GM23248 (cell line): Measurements from ENCODE around the gene SYCE3. TPM values are rescaled to one million over a fixed set of nuclear protein-coding genes. Genes with fewer than 3 reads are reported as not detected.
A peak's percentile ranks its signal among the peaks of the same experiment; 100 is the strongest.
"Not testable (repeated sequence)": the region's sequence is repeated elsewhere in the genome, so short reads cannot be mapped to it uniquely, and the experiment has no call there.

Source experiments
- DNase-seq: peaks from one replicate; pipeline ENCODE4 v3.0.0-alpha.2; 2015
- H2AFZ ChIP-seq: fragments of 200-600 bp; sonication (generic); 2 replicates; pipeline ENCODE4 v1.6.1; 2016; ENCODE audit warnings: antibody characterized with exemption
- H3F3A ChIP-seq: fragments of 200-600 bp; sonication (generic); 2 replicates; pipeline ENCODE4 v1.6.1; 2016; ENCODE audit warnings: mild to moderate bottlenecking, antibody characterized with exemption, mixed run types; ENCODE audit not compliant: insufficient read depth
- H3K27ac ChIP-seq: fragments of 200-600 bp; sonication (generic); 2 replicates; pipeline ENCODE4 v1.5.1; 2016; ENCODE audit warnings: mild to moderate bottlenecking
- H3K27me3 ChIP-seq: fragments of 200-600 bp; sonication (generic); replicated peaks from 2 replicates; pipeline ENCODE4 v1.6.1; 2016; ENCODE audit warnings: mild to moderate bottlenecking; ENCODE audit not compliant: insufficient read depth
- H3K36me3 ChIP-seq: fragments of 200-600 bp; sonication (generic); 2 replicates; pipeline ENCODE4 v1.6.1; 2016; ENCODE audit warnings: low read depth, mild to moderate bottlenecking
- H3K4me1 ChIP-seq: fragments of 200-600 bp; sonication (generic); 2 replicates; pipeline ENCODE4 v1.6.1; 2016; ENCODE audit warnings: mild to moderate bottlenecking; ENCODE audit not compliant: insufficient read depth
- H3K4me2 ChIP-seq: fragments of 200-600 bp; sonication (generic); one replicate; pipeline ENCODE4 v1.6.1; 2016; ENCODE audit warnings: mild to moderate bottlenecking; ENCODE audit not compliant: unreplicated experiment
- H3K4me3 ChIP-seq: fragments of 200-600 bp; sonication (generic); 2 replicates; pipeline ENCODE4 v1.5.1; 2016; ENCODE audit warnings: mild to moderate bottlenecking
- H3K79me2 ChIP-seq: fragments of 200-600 bp; sonication (generic); 2 replicates; pipeline ENCODE4 v1.6.1; 2016; ENCODE audit warnings: mild to moderate bottlenecking; ENCODE audit not compliant: insufficient read depth
- H3K9ac ChIP-seq: fragments of 200-600 bp; sonication (generic); 2 replicates; pipeline ENCODE4 v1.6.1; 2016; ENCODE audit warnings: mild to moderate bottlenecking
- H3K9me2 ChIP-seq: fragments of 200-600 bp; sonication (generic); 2 replicates; pipeline ENCODE4 v1.6.1; 2016; ENCODE audit warnings: mixed run types, mild to moderate bottlenecking, moderate library complexity; ENCODE audit not compliant: insufficient read depth
- H3K9me3 ChIP-seq: fragments of 200-600 bp; sonication (generic); one replicate; pipeline ENCODE4 v1.6.1; 2017; ENCODE audit warnings: low read depth
- H4K20me1 ChIP-seq: fragments of 200-600 bp; sonication (generic); 2 replicates; pipeline ENCODE4 v1.6.0; 2016; ENCODE audit not compliant: insufficient read depth
- EZH2 ChIP-seq: fragments of 200-600 bp; sonication (generic); IDR thresholded peaks from 2 replicates; pipeline ENCODE4 v1.6.1; 2018; ENCODE audit warnings: antibody characterized with exemption, mild to moderate bottlenecking; ENCODE audit not compliant: insufficient read depth, poor library complexity, severe bottlenecking
- EZH2phosphoT487 ChIP-seq: fragments of 200-600 bp; sonication (generic); IDR thresholded peaks from 2 replicates; pipeline ENCODE4 v1.6.1; 2018; ENCODE audit warnings: antibody characterized with exemption, moderate library complexity, mild to moderate bottlenecking, low read depth; ENCODE audit not compliant: insufficient read depth
- WGBS, 2 experiments: methylation state at CpG; one replicate each; pipeline ENCODE4 v1.1.6; 2015 to 2017; ENCODE audit warnings: low lambda C conversion rate in 2 of 2, low coverage in 1 of 2; ENCODE audit errors: missing lambda C conversion rate in 2 of 2; 5-methylcytosine and 5-hydroxymethylcytosine counted together
- in situ Hi-C: fragments of 300-500 bp; cut with MboI; formaldehyde crosslinking; loops from 2 replicates; pipeline ENCODE4 v1.15.0; 2020
- polyA plus RNA-seq: library from polyadenylated mRNA; unstranded; fragments of >200 nt; fragmentation: Nextera tagmentation; extraction: Ambion mirVana; gene quantifications from 2 replicates; pipeline ENCODE4 v1.2.1, GENCODE V29; 2016
- total RNA-seq: library from RNA; depleted of rRNA; stranded (reverse); fragments of >200 nt; shearing (Covaris generic); gene quantifications from 2 replicates; pipeline ENCODE4 v1.2.3, GENCODE V29; 2014

Gene SYCE3
- total and polyA plus RNA-seq, 2 experiments from 2014 or later: 0.80 TPM; not detected in 1

- Histone ChIP-seq H3K4me1 (peaks cover 19% of the 10 kb centered on the region), H3K9ac (no peak overlapping the region), H3K79me2 (no peaks in the 10 kb centered on the region), H3F3A (peaks cover 22% of the 10 kb centered on the region), H3K36me3 (no peaks in the 10 kb centered on the region), H3K9me3 (no peaks in the 10 kb centered on the region), H2AFZ (no peak overlapping the region), H3K27ac (no peak overlapping the region), H3K27me3 (no peaks in the 10 kb centered on the region), H4K20me1 (no peaks in the 10 kb centered on the region), H3K4me3 (no peak overlapping the region), H3K9me2 (no peaks in the 10 kb centered on the region), H3K4me2 (no peak overlapping the region)
- TF ChIP-seq EZH2phosphoT487 (no peak), EZH2 (no peak)
- in situ Hi-C loops: no loop called here
- DNase-seq: no peak
- WGBS, 2 experiments: 89 to 96% methylated on average over 8 of the region's 8 CpGs
Measured at GRCh38 chr22:50535113-50535512, 27.6 kb downstream of the SYCE3 start.

DNA sequence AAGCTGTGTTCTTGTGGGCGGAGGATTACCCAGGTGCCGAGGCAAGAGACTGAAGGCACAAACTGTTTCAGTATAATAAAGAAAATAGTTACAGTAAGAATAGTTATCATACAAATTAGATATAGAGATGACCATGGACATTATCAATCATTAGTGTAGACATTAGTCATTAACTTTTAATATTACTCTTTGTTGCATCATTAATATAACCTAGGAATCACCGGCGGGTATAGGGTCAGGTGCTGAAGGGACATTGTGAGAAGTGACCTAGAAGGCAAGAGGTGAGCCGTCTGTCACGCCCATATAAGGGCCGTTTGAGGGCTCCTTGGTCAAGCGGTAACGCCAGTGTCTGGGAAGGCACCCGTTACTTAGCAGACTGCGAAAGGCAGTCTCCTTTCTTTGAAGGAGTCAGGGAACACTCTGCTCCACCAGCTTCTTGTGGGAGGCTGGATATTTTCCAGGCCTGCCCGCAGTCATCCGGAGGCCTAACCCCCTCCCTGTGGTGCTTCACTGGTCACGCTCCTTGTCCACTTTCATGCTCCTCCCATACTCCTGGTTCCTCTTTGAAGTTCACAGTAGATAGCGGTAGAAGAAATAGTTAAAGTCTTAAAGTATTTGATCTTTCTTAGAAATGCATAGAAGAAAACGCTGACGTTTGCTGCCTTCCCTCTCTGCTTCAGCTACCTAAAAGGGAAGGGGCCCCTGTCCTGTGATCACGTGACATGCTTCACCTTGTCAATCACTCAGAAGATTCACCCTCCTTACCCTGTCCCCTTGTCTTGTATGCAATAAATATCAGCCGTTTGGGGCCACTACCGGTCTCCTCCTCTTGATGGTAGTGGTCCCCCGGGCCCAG, 28.6 kb downstream of the SYCE3 start:
- H3K9ac ChIP-seq, in situ Hi-C loops, H3K4me2 ChIP-seq, H3K79me2 ChIP-seq, H3K27me3 ChIP-seq, H2AFZ ChIP-seq, H4K20me1 ChIP-seq, H3K36me3 ChIP-seq, H3K9me3 ChIP-seq, H3K27ac ChIP-seq, H3K4me3 ChIP-seq, H3K9me2 ChIP-seq: not testable (repeated sequence)
- 68 to 69% methylated on average over 21 of the region's 21 CpGs for whole genome bisulfite sequencing, 2 experiments
- Histone ChIP-seq H3F3A (peaks cover 14% of the 10 kb centered on the region), H3K4me1 (peaks cover 11% of the 10 kb centered on the region)
- DNase-seq: peak; percentile 10

DNA sequence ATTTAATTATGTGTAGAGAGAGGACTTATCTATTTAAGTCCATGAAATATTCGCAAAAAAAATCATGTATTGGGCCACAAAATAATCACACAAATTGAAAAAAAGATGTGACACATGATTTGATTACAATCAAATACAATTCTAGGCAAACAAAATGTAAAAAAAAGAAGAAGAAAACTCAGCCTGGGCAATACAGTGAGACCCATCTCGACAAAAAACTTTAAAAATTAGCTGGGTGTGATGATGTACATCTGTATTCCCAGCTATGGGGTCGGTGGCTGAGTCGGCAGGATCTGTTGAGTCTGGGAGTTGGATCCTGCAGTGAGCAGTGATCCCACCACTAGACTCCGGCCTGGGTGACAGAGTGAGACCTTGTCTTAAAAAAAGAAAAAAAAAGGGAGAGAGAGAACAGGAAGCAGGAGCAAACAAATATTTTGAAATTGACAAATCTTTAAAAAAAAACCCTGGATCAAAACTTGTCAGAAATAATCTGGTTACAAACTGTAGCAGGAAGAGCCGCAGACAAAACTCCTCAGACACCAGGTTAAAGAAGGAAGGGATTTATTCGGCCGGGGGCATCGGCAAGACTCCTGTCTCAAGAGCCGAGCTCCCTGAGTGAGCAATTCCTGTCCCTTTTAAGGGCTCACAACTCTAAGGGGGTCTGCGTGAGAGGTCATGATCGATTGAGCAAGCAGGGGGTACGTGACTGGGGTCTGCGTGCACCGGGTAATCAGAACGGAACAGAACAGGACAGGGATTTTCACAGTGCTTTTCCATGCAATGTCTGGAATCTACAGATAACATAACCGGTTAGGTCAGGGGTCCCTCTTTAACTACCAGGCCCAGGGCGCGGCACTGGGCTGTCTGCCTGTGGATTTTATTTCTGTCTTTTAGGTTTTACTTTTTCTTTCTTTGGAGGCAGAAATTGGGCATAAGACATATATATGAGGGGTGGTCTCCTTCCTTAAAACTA, 29.6 kb downstream of the SYCE3 start:
- Histone ChIP-seq H3K36me3 (no peaks in the 10 kb centered on the region), H3K9ac (peak overlapping the region; percentile 95), H3F3A (peaks cover 18% of the 10 kb centered on the region), H3K4me2 (no peak overlapping the region), H3K27me3 (no peaks in the 10 kb centered on the region), H3K79me2 (no peaks in the 10 kb centered on the region), H3K4me1 (peaks cover 3% of the 10 kb centered on the region; the same call in 1 of the 2 replicates), H3K9me2 (no peaks in the 10 kb centered on the region), H2AFZ (no peak overlapping the region), H3K9me3 (no peaks in the 10 kb centered on the region), H3K27ac (peak overlapping the region; percentile 55; the same call in 1 of the 2 replicates), H4K20me1 (no peaks in the 10 kb centered on the region), H3K4me3 (no peak overlapping the region)
- in situ Hi-C loops: no loop called here
- TF ChIP-seq EZH2phosphoT487: no peak
- TF ChIP-seq EZH2: no peak
- DNase-seq: no peak
- 81 to 83% methylated on average over 19 of the region's 19 CpGs for WGBS, 2 experiments

DNA sequence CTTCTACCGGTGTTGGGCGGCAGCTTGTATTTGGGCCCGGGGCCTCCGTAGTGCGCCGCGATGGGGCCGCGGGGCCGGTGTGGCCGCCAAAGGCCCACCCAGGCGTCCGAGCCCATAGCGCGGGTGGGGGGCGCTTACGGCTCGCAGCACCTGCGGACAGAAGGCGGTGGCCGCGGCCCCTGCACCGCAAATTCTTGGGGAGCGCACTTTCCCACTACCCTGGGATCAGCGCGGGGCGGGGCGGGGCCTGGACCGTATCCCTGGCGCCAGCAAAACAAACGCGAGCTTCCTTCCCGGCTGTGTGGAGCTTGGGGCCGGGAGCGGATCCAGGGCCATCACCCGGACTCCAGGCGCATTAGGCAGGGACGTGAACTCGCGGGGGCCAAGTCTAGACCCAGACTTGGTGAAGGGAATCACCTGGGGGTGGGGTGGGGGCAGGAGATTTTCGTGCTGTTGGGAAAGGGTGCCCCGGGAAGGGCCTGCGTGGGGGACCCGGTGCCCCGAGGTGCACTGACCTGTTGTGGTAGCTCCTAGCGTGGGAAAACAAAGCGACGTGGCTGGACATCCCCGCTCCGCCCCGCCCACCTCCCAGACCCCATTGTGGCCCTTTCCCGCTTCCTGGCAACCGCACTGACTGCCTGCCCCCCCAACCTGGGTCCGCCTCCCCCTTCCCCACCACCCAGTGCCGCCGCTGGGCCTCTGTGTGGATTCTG, 30.6 kb downstream of the SYCE3 start:
- Histone ChIP-seq H3K9ac (peak overlapping the region; percentile 95), H4K20me1 (no peaks in the 10 kb centered on the region), H3K36me3 (no peaks in the 10 kb centered on the region), H3K27ac (peak overlapping the region; percentile 55), H3K9me3 (no peaks in the 10 kb centered on the region), H3K79me2 (no peaks in the 10 kb centered on the region), H3K4me2 (peak overlapping the region; percentile 81), H3F3A (peaks cover 21% of the 10 kb centered on the region), H3K4me3 (peak overlapping the region; percentile 81), H3K9me2 (no peaks in the 10 kb centered on the region), H2AFZ (peak overlapping the region; percentile 54), H3K27me3 (no peaks in the 10 kb centered on the region), H3K4me1 (no peaks in the 10 kb centered on the region)
- DNase-seq: peak; percentile 88
- no peak for TF ChIP-seq EZH2
- TF ChIP-seq EZH2phosphoT487: no peak
- WGBS, 2 experiments: 6 to 10% methylated on average over 45 to 56 of the region's 56 CpGs
- in situ Hi-C loops: no loop called here
